ENCODE data around the gene ZSCAN4.

DNA sequence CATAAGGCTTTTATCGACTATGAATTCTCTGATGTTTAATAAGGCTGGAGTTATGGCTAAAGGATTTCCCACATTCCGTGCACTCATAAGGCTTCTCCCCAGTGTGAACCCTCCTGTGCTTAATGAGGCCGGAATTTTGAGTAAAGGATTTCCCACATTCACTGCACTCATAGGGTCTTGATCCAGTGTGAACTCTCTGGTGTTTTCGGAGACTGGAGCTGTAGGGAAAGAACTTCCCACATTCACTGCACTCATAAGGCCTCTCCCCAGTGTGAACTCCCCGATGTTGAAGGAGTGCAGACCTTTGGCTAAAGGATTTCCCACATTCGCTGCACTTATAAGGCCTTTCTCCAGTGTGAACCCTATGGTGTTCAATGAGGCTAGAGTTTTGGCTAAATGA, 32.9 kb downstream of the ZSCAN4 start:
- no peak for TF ChIP-seq POLR2AphosphoS5 (IDR thresholded peaks at IDR 0.05)
- TF ChIP-seq, protein P1, sequence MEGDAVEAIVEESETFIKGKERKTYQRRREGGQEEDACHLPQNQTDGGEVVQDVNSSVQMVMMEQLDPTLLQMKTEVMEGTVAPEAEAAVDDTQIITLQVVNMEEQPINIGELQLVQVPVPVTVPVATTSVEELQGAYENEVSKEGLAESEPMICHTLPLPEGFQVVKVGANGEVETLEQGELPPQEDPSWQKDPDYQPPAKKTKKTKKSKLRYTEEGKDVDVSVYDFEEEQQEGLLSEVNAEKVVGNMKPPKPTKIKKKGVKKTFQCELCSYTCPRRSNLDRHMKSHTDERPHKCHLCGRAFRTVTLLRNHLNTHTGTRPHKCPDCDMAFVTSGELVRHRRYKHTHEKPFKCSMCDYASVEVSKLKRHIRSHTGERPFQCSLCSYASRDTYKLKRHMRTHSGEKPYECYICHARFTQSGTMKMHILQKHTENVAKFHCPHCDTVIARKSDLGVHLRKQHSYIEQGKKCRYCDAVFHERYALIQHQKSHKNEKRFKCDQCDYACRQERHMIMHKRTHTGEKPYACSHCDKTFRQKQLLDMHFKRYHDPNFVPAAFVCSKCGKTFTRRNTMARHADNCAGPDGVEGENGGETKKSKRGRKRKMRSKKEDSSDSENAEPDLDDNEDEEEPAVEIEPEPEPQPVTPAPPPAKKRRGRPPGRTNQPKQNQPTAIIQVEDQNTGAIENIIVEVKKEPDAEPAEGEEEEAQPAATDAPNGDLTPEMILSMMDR (IDR thresholded peaks at IDR 0.05), result no peak
- no peak for TF ChIP-seq POLR2A (IDR thresholded peaks at IDR 0.05)
- TF ChIP-seq EP300 (IDR thresholded peaks at IDR 0.05; ENCODE audit: low read depth), result no peak
